Measurements from ENCODE around the gene P3H4. TPM values are rescaled to one million over a fixed set of nuclear protein-coding genes. Genes with fewer than 3 reads are reported as not detected.
A peak's percentile ranks its signal among the peaks of the same experiment; 100 is the strongest.

The P3H4 gene
- total RNA-seq, 1 donor from 2014 or later, result 32.1 TPM

- FAIRE-seq (no peak), DNase-seq (ENCODE audit: low read depth) (no peak)
- no peaks in the 10 kb centered on the region for H3K27me3 ChIP-seq (ENCODE audit: control insufficient read depth, insufficient read depth, low read length)
- H3K4me3 ChIP-seq (ENCODE audit: low read depth, low read length), result no peak overlapping the region
- H3K36me3 ChIP-seq (ENCODE audit: control insufficient read depth, insufficient read depth, low read length), result peaks cover 12% of the 10 kb centered on the region
- TF ChIP-seq CTCF (IDR thresholded peaks at IDR 0.05; ENCODE audit: insufficient read depth, low read length, severe bottlenecking), result no peak
Observed at GRCh38 chr17:41803049-41804020, 8.4 kb downstream of the P3H4 start.

- Histone ChIP-seq H3K4me3 (ENCODE audit: low read depth, low read length) (peak overlapping the region; percentile 23), H3K27me3 (ENCODE audit: control insufficient read depth, insufficient read depth, low read length) (no peaks in the 10 kb centered on the region), H3K36me3 (ENCODE audit: control insufficient read depth, insufficient read depth, low read length) (peaks cover 6% of the 10 kb centered on the region)
- TF ChIP-seq CTCF (IDR thresholded peaks at IDR 0.05; ENCODE audit: insufficient read depth, low read length, severe bottlenecking), result peak; percentile 95
- FAIRE-seq, result peak; percentile 79
- DNase-seq (ENCODE audit: low read depth), result peak; percentile 79
Observed at GRCh38 chr17:41801374-41802271, 10.1 kb downstream of the P3H4 start.

- H3K36me3 ChIP-seq (ENCODE audit: control insufficient read depth, insufficient read depth, low read length), result peaks cover 3% of the 10 kb centered on the region
- DNase-seq (ENCODE audit: low read depth) (peak; percentile 99), FAIRE-seq (peak; percentile 92)
- peak overlapping the region; percentile 23 for H3K4me3 ChIP-seq (ENCODE audit: low read depth, low read length)
- TF ChIP-seq CTCF (IDR thresholded peaks at IDR 0.05; ENCODE audit: insufficient read depth, low read length, severe bottlenecking), result no peak
- H3K27me3 ChIP-seq (ENCODE audit: control insufficient read depth, insufficient read depth, low read length), result no peaks in the 10 kb centered on the region
Observed at GRCh38 chr17:41800601-41801373, 11.0 kb downstream of the P3H4 start.

- TF ChIP-seq CTCF (IDR thresholded peaks at IDR 0.05; ENCODE audit: insufficient read depth, low read length, severe bottlenecking), result no peak
- Histone ChIP-seq H3K36me3 (ENCODE audit: control insufficient read depth, insufficient read depth, low read length) (peaks cover 3% of the 10 kb centered on the region), H3K27me3 (ENCODE audit: control insufficient read depth, insufficient read depth, low read length) (no peaks in the 10 kb centered on the region), H3K4me3 (ENCODE audit: low read depth, low read length) (no peak overlapping the region)
- FAIRE-seq (peak; percentile 80), DNase-seq (ENCODE audit: low read depth) (peak; percentile 92)
Observed at GRCh38 chr17:41799366-41799765, 12.4 kb downstream of the P3H4 start.

- DNase-seq (ENCODE audit: low read depth) (no peak), FAIRE-seq (no peak)
- Histone ChIP-seq H3K4me3 (ENCODE audit: low read depth, low read length) (no peak overlapping the region), H3K36me3 (ENCODE audit: control insufficient read depth, insufficient read depth, low read length) (peaks cover 3% of the 10 kb centered on the region), H3K27me3 (ENCODE audit: control insufficient read depth, insufficient read depth, low read length) (no peaks in the 10 kb centered on the region)
- TF ChIP-seq CTCF (IDR thresholded peaks at IDR 0.05; ENCODE audit: insufficient read depth, low read length, severe bottlenecking), result no peak
Observed at GRCh38 chr17:41797377-41797776, 14.4 kb downstream of the P3H4 start.
